ENCODE results near the gene HM13.
"Not testable (repeated sequence)": the region's sequence is repeated elsewhere in the genome, so short reads cannot be mapped to it uniquely, and the experiment has no call there.

The HM13 gene

DNA sequence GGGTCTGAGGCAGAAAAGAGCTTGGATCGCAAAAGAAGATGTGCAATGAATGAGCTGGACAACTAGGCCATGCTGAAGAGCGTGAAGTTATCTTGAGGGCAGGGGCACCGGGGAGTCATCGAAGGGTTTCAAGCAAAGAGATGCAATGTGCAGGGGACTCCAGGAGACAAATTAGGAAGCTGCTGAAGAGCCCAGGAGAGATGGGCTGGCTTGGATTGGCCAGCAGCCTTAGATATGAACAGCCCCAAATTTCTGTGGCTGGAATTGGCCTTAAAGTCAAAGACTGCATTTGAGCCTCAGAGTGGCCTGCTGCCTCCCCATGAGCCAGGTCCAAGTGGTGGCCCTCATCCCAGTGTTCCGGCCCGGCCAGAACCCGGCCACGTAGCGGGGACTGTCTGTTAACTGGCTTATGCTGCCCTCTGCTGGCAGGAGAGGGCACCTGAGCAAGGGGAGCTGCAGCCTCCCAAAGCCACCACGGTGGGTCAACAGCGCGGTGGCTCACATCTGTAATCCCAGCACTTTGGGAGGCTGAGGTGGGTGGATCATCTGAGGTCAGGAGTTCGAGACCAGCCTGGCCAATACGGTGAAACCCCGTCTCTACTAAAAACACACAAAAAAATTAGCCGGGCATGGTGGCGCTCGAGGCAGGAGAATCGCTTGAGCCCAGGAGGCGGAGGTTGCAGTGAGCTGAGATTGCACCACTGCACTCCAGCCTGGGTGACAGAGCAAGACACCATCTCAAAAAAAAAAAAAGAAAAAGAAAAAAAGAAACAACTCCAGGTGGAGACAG is 11.2 kb upstream of the HM13 start:
- DNase-seq (ENCODE audit: low spot score), result peak; percentile 88

DNA sequence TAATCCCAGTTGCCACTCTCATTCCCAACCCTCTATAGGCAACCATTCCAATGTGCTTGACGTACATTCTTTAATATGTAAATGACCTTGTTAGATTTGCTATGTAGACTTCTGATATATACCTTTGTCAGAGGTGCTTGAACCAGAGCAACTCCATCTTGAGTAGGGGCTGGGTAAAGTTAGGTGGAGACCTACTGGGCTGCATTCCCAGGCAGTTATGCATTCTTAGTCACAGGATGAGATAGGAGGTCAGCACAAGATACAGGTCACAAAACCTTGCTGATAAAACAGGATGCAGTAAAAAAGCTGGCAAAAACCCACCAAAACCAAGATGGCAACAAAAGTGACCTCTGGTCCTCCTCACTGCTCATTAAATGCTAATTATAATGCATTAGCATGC is 8.3 kb upstream of the HM13 start:
- DNase-seq (ENCODE audit: low spot score), result no peak

DNA sequence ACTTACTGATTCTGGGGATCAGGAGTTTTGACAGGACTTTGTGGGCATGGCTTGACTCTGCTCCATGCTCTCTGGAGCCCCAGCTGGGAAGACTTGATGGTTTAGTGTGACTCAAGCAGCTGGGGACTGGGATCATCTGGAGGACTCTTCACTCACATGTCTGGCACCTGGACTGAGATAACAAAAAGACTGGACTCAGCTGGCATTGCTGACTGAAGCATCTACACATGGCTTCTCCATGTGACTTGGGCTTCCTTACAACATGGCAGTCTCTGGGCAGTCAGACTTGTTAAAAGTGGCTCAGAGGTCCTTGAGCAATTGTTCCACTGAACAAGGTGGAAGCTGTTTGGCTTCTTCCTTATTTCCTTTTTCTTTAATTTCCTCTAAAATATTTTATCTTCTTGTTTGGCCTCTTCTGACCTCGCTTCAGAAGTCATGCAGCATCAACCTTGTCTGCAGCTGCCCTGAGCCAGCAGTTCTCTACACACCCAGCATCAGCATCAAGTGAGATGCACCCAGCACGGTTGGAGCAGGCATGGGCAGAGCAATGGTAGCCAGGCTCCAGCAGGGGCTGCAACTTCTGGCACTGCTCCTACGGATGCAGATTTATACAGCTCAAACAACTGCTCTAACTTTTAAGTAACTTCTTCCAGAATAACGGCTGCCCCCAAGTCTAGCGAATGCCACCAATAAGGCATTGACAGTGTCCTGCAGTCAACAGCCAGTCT is 5.6 kb upstream of the HM13 start:
- DNase-seq (ENCODE audit: low spot score), result no peak

DNA sequence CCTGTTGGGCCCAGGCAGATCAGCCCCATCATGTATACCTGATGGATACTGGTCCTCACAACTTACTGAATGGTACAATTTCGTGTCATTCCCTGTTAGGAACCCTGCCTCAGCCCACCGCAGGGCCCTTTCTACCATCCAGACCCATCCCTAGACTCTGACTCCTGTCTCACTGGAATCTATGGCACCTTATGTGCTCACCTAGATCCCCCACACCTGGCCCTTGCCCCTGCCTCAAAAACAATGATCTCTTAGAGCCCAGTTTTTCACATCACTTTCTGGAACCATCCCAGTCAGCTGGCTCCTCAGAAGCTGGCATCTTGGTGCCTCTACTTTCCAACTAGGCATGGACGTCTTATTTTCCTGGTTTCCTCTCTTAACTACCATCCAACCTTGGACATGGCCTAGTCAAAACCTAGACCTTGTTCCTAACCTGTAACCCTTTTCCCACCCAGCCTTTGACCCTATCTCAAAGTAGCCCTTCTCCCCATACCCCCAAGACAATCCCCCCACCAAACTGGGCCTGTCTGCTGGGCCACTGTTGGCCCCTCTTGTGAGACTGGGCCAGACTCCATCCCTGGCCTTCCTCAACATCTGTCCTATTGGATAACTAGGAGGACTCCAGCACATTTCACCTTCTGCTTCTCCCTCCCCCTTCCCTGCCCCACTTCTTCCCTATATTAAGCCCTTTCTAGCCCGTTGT is 981 bp downstream of the HM13 start:
- no peak for DNase-seq (ENCODE audit: low spot score)

DNA sequence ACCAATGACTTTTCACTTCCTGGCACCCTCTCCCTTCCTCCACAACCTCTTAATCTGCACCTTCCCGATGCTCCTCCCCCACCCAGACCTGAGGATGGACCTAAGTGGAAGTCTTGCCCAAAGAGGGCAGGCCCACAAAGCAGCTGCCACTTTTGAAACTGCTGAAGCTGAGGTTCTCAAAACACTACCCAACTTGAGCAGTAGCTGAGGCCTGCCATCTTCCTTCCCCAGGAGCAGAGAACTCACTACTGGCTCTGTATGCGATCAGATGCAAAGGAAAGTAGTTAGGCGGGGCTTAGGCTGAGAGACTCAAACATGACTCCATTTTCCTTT is 1.5 kb downstream of the HM13 start:
- no peak for DNase-seq (ENCODE audit: low spot score)

DNA sequence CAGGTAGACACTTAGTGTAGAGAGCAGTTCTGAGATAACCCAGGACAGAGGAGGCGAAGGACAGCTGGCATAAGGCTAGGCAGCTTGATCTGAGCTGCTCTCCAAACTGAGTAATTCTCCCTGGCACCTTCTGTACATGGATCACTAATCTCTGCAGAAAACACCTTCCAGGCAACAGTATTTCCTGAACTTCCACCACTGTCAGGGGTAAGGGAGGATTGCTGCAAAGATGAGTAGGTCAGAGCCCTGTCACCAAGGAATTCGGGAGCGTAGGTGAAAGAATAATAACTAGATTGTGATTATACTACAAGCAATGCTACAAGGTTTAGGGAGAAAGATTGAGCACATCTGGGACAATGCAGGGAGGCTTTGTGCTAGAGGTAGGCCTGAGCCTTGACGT is 1.9 kb downstream of the HM13 start:
- no peak for DNase-seq (ENCODE audit: low spot score)

DNA sequence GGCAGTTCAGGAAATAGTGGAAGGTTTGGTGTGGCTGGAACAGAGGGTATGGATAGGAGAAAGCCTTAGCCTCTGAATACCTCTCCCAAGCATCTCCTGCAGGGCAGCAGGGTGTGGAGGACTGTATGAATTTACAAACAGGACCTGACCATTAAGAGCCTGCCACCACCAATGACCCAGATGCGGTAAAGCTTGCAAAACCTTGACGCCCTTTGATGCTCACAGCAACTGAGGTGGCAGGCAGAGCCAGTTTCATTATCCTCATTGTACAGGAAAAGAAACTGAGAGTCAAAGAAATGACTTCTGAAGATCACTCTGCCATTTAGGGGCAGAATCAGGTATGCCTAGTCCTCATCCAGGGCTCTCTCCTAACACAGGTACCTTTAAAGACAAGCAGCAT is 2.4 kb downstream of the HM13 start:
- DNase-seq (ENCODE audit: low spot score), result no peak

DNA sequence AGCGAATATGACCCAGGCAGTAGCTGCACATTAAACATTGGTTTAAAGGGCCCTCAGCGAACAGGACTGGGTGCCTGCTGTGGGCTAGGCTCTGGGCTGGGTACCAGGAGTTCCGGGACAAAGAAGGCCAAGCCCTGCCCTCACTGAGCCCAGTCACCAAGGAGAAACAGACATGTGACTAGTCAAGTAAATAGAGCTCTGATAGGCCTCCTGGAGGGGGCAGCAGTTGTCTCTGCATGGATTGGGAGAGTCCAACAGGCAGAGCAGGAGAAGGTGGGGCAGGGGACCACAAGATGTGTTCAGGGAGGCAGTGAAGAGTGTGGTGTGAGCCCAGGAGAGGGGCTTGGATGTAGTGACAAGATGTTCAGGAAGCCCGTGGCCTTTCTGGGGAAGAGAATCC is 3.1 kb downstream of the HM13 start:
- peak; percentile 73 for DNase-seq (ENCODE audit: low spot score)

DNA sequence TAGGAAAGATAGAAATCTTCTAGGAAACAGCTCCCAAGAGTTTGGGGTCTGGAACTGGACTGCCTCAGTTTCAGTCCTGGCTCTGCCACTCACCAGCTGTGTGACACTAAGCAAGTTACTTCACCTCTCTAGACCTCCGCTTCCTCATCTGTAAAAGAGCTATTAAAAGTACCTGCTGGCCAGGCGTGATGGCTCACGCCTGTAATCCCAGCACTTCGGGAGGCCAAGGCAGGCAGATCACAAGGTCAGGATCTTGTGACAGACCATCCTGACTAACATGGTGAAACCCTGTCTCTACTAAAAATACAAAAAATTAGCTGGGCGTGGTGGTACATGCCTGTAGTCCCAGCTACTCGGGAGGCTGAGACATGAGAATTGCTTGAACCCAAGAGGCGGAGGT is 7.0 kb downstream of the HM13 start:
- not testable (repeated sequence) for DNase-seq (ENCODE audit: low spot score)

DNA sequence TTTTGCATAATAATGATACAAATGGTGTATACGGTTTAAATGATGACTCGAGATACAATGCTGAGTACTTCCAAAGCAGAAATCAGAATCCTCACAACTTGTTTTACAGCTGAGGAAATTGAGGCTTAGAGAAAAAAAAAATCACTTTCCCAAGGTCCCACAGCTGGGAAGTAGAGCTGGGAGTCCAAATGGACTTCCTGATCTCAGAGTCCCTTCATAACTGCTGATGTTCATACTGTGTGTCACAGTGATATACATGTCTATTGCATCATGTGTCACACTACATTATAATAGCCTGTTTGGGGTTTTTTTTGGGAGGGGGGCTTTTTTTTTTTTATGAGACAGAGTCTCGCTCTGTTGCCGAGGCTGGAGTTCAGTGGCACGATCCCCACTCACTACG is 8.5 kb downstream of the HM13 start:
- DNase-seq (ENCODE audit: low spot score), result no peak

DNA sequence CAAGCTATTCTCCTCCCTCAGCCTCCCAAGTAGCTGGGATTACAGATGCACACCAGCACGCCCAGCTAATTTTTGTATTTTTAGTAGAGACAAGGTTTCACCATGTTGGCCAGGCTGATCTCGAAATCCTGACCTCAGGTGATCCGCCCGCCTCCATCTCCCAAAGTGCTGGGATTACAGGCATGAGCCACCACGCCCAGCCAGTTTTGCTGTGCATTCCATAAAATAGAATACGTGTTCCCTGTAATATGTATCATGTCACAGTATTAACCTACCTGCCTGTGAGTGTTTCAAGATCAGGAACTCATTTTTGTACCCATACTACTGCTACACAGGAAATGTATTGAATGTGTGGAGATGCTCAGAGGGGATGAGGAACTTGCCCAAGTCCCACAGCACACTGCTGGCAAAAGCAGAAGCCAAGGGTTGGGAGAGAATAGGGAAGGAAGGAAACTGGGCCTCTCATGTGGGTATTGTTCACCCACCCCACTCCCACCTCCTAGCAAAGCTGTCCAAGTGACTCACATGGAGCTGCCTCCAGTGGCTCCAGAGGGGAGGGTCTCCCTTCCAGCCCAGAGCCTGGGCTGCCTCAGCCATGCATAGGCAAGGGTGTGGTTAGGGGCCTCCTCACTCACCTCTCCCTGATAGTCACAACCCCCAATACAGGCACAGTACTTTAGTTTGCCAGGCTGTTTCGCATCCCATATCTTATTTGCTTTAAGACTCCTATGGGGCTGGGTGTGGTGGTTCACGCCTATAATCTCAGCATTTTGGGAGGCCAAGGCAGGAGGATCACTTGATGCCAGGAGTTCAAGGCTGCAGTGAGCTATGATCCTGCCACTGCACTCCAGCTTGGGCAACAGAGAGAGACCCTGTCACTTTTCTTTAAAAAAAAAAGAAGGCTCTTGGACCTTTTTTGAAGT is 9.4 kb downstream of the HM13 start:
- DNase-seq (ENCODE audit: low spot score), result no peak

DNA sequence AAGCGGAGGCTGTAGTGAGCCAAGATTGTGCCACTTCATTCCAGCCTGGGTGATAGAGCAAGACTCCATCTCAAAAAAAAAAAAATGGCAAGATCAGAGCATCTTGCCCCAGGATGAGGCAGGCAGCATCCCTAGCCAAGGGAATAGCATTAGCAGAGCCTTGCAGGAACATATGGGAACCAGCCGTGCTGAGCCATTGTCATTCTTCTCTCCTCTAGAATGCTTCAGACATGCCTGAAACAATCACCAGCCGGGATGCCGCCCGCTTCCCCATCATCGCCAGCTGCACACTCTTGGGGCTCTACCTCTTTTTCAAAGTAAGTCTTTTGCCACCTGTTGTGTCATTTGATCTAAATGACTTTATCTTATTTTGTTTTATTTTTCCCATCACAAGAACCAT is 13.0 kb downstream of the HM13 start:
- no peak for DNase-seq (ENCODE audit: low spot score)

DNA sequence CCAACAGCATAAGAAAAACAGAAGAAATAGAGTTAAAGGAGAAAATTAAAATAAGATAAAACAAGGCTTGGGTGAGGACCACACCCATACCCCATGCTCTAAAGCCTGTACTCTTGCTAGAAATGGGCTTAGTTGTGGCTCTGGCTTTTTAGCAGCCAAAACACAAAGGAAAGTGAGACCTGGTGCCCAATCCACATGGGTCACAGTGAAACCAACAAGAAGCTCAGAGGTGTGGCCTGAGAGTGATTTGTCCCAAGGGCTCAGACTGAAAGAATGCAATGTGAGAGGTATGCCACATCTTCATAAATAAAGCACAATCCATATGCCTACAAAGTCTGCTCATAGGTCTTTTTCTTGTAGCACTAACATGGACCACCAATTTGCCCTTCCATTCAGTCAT is 21.1 kb downstream of the HM13 start:
- DNase-seq (ENCODE audit: low spot score), result no peak

DNA sequence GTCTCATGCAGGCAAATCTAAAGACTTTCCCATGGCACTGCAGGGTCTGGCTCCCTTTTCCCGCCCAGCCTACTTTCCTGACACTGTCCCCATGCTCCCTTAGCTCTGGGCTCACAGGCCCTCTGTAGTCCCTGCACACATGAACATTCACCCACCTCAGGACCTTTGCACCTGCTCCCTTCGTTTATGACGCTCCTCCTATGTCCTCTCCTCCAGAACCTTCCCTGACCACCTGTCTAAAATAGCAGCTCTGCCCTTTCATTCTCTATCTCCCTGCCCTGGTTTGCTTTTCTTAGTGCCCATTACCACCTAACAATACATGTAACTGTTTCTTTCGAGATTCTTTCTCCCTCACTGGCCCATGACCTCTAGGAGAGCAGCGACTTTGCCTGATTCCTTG is 22.3 kb downstream of the HM13 start:
- no peak for DNase-seq (ENCODE audit: low spot score)

DNA sequence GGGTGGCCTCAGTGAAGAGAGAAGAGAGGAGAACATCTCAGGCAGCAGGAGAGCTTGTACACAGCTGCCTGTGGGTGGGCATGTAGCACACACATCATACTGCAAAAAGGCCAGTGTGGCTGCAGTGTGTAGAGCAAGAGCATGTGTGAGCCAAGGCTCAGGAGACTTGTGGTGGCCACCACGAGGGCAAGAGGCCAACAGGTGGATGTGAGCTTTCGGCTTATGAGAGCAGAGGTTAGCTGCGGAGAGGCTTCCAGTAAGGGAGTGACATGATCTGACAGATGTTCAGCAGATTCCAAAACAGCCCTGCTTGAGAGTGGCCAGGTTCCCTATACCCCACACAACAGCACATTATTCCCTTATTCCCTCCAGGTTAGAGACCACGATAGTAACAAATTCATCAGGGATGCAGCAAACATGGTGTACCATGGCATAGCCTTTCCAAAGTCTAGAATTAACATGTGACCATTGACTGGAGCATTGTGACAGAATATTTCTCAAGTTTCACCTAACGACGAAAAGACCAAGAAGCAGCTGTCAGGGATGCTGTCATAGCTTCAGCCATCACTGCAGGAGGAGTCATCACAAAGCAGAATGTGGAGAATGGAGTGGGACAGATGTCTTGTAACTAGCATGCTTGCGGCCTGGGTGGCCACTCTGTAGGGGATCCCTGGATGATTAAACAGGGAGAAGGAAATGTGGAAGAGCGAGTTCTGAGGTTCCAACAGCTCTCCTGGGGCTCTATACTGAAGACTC is 23.1 kb downstream of the HM13 start:
- no peak for DNase-seq (ENCODE audit: low spot score)

DNA sequence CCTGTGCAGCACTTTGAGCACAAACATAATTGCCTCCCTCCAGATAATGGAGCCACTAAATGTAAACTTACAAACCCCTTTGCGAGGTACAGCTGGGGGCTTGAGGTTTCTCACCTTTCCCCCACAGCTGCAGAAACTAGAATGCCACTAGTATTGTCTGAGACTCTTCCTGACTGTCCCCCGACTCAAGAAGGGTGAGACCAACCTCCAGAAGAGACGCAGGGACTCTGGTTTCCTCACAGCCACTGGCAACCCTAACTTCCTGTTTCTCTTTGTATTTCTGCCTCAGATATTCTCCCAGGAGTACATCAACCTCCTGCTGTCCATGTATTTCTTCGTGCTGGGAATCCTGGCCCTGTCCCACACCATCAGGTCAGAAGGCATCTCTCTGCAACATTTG is 23.6 kb downstream of the HM13 start:
- DNase-seq (ENCODE audit: low spot score), result no peak

DNA sequence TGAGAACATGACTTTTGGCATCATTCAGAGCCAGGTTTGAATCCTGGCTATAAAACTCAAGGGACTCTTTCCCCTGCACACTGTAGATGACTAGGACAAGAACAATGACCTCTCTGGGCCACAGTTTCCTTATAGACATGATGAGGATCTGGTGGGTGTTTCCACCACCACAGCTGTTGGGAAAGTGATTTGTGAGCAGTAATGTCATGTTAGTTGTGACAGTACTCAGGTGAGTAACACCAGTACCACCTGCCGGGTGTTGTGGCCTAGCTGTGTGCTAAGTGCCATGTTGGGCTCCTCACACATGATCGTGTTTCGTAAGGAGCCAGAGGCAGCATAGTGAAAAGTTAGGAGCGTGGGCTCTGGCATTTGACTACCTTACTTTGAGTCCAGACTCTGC is 24.1 kb downstream of the HM13 start:
- no peak for DNase-seq (ENCODE audit: low spot score)

DNA sequence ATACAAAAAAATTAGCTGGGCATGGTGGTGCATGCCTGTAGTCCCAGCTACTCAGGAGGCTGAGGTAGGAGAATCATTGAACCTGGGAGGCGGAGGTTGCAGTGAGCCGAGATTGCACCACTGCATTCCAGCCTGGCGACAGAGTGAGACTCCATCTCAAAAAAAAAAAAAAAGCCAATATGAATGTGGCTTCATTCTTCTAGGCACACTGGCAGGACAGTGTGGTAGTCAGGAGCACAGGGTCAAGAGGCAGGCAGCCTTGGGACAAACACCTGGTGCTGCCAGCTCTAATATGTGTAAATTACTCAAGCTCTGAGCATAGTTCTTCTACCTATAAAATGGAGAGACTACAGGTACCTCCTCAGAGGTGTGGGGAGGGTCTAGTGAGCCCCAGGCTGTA is 25.4 kb downstream of the HM13 start:
- DNase-seq (ENCODE audit: low spot score), result not testable (repeated sequence)

DNA sequence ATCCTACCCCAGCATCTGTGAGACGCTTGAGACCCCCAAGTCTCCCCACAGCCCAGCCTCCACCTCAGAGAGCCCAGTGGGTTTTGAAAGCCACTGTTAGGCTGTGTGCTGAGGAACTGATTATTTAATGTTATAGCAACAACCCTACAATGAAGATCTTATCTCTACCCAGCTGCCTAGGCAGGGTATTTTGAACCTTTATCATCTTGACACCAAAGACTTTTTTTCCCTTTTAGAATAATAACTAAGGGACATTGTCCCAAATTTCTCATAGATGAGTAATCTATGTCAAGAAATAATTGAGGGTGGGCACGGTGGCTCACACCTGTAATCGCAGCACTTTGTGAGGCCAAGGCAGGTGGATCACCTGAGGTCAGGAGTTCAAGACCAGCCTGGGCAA is 26.2 kb downstream of the HM13 start:
- no peak for DNase-seq (ENCODE audit: low spot score)

DNA sequence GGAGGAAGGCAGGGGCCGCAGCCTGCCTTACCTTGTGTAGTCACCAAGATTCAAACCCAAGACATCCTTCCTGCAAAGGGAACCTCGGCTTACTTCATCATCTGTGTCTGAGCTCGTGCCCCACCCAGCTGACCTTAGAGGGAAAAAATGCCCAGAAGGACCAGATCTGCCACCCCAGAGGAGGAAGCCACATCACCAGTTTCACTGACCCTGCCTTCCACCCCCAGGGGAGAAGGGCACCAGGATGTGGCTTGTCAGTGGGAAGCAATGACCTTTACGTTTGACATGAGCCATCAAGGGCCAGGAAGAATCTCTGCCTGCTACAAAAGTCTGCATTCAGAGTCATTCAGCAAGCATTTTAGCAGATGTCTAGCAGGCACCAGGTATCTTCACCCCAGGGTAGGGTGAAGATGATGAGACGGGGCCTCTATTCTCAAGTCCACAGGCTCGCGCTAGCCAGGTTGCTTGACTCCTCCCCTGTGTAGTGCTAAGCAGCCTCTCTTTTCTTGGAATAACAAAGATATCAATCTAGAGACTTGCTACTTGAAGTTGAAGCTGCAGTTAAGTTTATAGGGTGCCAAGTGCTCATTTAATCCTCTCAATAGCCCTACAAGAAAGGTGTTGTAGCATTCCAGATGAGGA is 28.1 kb downstream of the HM13 start:
- DNase-seq (ENCODE audit: low spot score), result peak; percentile 59

DNA sequence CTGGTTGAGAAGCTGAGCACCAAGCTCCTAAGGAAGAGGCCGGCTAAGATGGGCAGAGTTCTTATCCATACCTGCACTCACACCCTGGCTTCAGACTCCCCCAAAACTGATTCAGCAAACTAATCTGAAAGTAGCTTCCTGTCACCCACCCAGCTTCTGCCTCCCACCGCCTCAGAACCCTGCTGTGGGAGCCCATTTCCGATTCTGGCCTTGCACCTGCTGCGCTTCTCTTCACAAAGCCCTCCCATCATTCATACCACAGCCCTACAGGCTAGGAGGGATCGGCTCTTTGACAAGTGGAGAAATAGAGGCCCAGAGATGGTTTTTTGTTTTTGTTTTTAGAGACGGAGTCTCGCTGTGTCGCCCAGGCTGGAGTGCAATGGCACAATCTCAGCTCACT is 28.7 kb downstream of the HM13 start:
- no peak for DNase-seq (ENCODE audit: low spot score)
